WERI-Rb-1 (cell line): ENCODE results near the gene GNAO1.

Source experiments
- DNase-seq: peaks from one replicate; pipeline ENCODE4 v3.0.0-alpha.2; 2020
- H3K27ac ChIP-seq: fragments of 250-450 bp; sonication (Bioruptor Pico); 2 replicates; pipeline ENCODE4 v1.5.1; 2020; ENCODE audit warnings: mild to moderate bottlenecking, moderate library complexity
- H3K27me3 ChIP-seq: fragments of 250-450 bp; sonication (Bioruptor Pico); 2 replicates; pipeline ENCODE4 v1.5.1; 2021; ENCODE audit warnings: mild to moderate bottlenecking, low read depth, moderate library complexity; ENCODE audit not compliant: insufficient read depth, severe bottlenecking
- H3K36me3 ChIP-seq: fragments of 250-450 bp; sonication (Bioruptor Pico); 2 replicates; pipeline ENCODE4 v1.5.1; 2020; ENCODE audit warnings: mild to moderate bottlenecking, moderate library complexity
- H3K4me3 ChIP-seq: 2 replicates; pipeline ENCODE4 v1.5.1; 2011; ENCODE audit warnings: low read depth, mild to moderate bottlenecking, control low read depth, low read length
- H3K9me3 ChIP-seq: fragments of 250-450 bp; sonication (Bioruptor Pico); 2 replicates; pipeline ENCODE4 v1.5.1; 2021; ENCODE audit warnings: mild to moderate bottlenecking, moderate library complexity; ENCODE audit not compliant: severe bottlenecking
- CTCF ChIP-seq: IDR thresholded peaks from 2 replicates; pipeline ENCODE4 v1.5.1; 2011; ENCODE audit warnings: low read depth, mild to moderate bottlenecking, control low read depth, inconsistent platforms, low read length

The GNAO1 gene

GRCh38 chr16:56225017-56225742 lies 33.9 kb downstream of the GNAO1 start:
- Histone ChIP-seq H3K9me3 (no peaks in the 10 kb centered on the region), H3K36me3 (no peaks in the 10 kb centered on the region; the same call in 1 of the 2 replicates), H3K27ac (no peak overlapping the region), H3K4me3 (no peak overlapping the region), H3K27me3 (no peaks in the 10 kb centered on the region)
- no peak for TF ChIP-seq CTCF
- DNase-seq = no peak

GRCh38 chr16:56226187-56226586 lies 34.9 kb downstream of the GNAO1 start:
- no peaks in the 10 kb centered on the region for H3K27me3 ChIP-seq
- no peak overlapping the region for H3K27ac ChIP-seq
- no peak overlapping the region for H3K4me3 ChIP-seq
- TF ChIP-seq CTCF = no peak
- no peaks in the 10 kb centered on the region for H3K9me3 ChIP-seq
- no peak for DNase-seq
- H3K36me3 ChIP-seq = no peaks in the 10 kb centered on the region; the same call in 1 of the 2 replicates

GRCh38 chr16:56226845-56227525 lies 35.7 kb downstream of the GNAO1 start:
- DNase-seq = no peak
- no peak for TF ChIP-seq CTCF

GRCh38 chr16:56227936-56228335 lies 36.6 kb downstream of the GNAO1 start:
- Histone ChIP-seq H3K4me3 (no peak overlapping the region), H3K9me3 (no peaks in the 10 kb centered on the region), H3K36me3 (no peaks in the 10 kb centered on the region; the same call in 1 of the 2 replicates), H3K27me3 (no peaks in the 10 kb centered on the region), H3K27ac (no peak overlapping the region)
- DNase-seq = no peak
- no peak for TF ChIP-seq CTCF

More at GRCh38 chr16:56226845-56227525, 35.7 kb downstream of the GNAO1 start:
- Histone ChIP-seq H3K27me3 (no peaks in the 10 kb centered on the region), H3K36me3 (no peaks in the 10 kb centered on the region; the same call in 1 of the 2 replicates), H3K4me3 (no peak overlapping the region), H3K27ac (no peak overlapping the region), H3K9me3 (no peaks in the 10 kb centered on the region)

- TF ChIP-seq CTCF = no peak
These were observed 37.2 kb downstream of the GNAO1 start for GRCh38 chr16:56228476-56228875.

More at GRCh38 chr16:56228476-56228875, 37.2 kb downstream of the GNAO1 start:
- Histone ChIP-seq H3K4me3 (no peak overlapping the region), H3K36me3 (no peaks in the 10 kb centered on the region; the same call in 1 of the 2 replicates), H3K27ac (no peak overlapping the region), H3K9me3 (no peaks in the 10 kb centered on the region), H3K27me3 (no peaks in the 10 kb centered on the region)
- DNase-seq = no peak
